Effector memory CD8-positive, alpha-beta T cell (primary cell): ENCODE measurements around the gene ZNF462.

ENCODE experiments used
- ATAC-seq: fragments of 150-1000 bp; cut with Tn5 transposase; replicated peaks from 2 replicates; pipeline ENCODE4 v1.10.0; 2021; ENCODE audit warnings: mild to moderate bottlenecking, moderate library complexity
- DNase-seq, 3 experiments: peaks; one replicate each; pipeline ENCODE4 v3.0.0; 2021
- H3K27ac Mint-ChIP-seq, 2 donors: one replicate each; pipeline ENCODE4 v1.8.0; 2022; ENCODE audit warnings: mild to moderate bottlenecking in 2 of 2, mixed read lengths in 2 of 2, moderate library complexity in 2 of 2
- H3K27me3 Mint-ChIP-seq, 2 donors: one replicate each; pipeline ENCODE4 v1.8.0; 2022; ENCODE audit warnings: mixed read lengths in 2 of 2
- H3K36me3 Mint-ChIP-seq: one replicate; pipeline ENCODE4 v1.8.0; 2022; ENCODE audit warnings: mild to moderate bottlenecking, moderate library complexity, mixed read lengths; ENCODE audit not compliant: insufficient read depth
- H3K4me1 Mint-ChIP-seq, 2 donors: one replicate each; pipeline ENCODE4 v1.8.0; 2022; ENCODE audit warnings: low read depth in 2 of 2, mixed read lengths in 2 of 2
- H3K4me3 Mint-ChIP-seq, 2 donors: one replicate each; pipeline ENCODE4 v1.8.0; 2022; ENCODE audit warnings: mild to moderate bottlenecking in 2 of 2, mixed read lengths in 2 of 2, moderate library complexity in 2 of 2
- H3K9me3 Mint-ChIP-seq, 2 donors: one replicate each; pipeline ENCODE4 v1.8.0; 2022; ENCODE audit warnings: mixed read lengths in 2 of 2

The ZNF462 gene

GRCh38 chr9:107046692-107047091 lies 183.7 kb downstream of the ZNF462 start:
- no peak overlapping the region for H3K27ac Mint-ChIP-seq
- H3K4me3 Mint-ChIP-seq: no peak overlapping the region
- no peaks in the 10 kb centered on the region for H3K9me3 Mint-ChIP-seq
- no peaks in the 10 kb centered on the region for H3K36me3 Mint-ChIP-seq
- ATAC-seq: no peak
- peaks cover 0 to 6% of the 10 kb centered on the region in 2 donors for H3K27me3 Mint-ChIP-seq
- DNase-seq: no peak
- H3K4me1 Mint-ChIP-seq: no peaks in the 10 kb centered on the region

GRCh38 chr9:107049046-107049802 lies 186.3 kb downstream of the ZNF462 start:
- DNase-seq (no peak), ATAC-seq (no peak)
- Mint-ChIP-seq H3K4me1 (no peaks in the 10 kb centered on the region), H3K27ac (no peak overlapping the region), H3K4me3 (no peak overlapping the region), H3K9me3 (no peaks in the 10 kb centered on the region), H3K27me3 (peaks cover 0 to 6% of the 10 kb centered on the region in 2 donors), H3K36me3 (no peaks in the 10 kb centered on the region)

DNA sequence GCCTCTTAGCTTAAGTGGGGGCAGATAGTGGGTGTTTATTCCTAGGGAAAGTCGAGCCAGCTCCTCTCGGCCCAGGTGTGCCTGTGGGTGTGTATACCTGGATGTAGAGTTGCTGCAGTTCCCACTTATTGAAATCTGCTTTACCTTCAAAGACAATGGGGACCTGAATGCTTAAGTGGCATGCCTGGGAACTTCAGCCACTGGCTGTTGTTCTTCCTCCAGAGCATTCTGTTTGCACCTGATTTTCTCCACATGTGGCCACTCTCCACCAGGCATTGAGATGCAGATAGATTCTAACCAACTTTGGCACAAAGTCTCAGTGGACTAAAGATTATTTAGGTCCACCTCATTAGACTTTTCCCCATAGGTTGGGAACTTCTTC lies 186.8 kb downstream of the ZNF462 start:
- no peaks in the 10 kb centered on the region for H3K4me1 Mint-ChIP-seq
- no peak overlapping the region for H3K4me3 Mint-ChIP-seq

GRCh38 chr9:107051392-107051791 lies 188.4 kb downstream of the ZNF462 start:
- peaks cover 0 to 2% of the 10 kb centered on the region in 2 donors for H3K9me3 Mint-ChIP-seq
- DNase-seq (no peak), ATAC-seq (no peak)
- H3K27me3 Mint-ChIP-seq: peaks cover 0 to 6% of the 10 kb centered on the region in 2 donors
- no peaks in the 10 kb centered on the region for H3K4me1 Mint-ChIP-seq
- no peak overlapping the region for H3K27ac Mint-ChIP-seq
- H3K4me3 Mint-ChIP-seq: no peak overlapping the region
- no peaks in the 10 kb centered on the region for H3K36me3 Mint-ChIP-seq

More for the DNA sequence above, 186.8 kb downstream of the ZNF462 start:
- no peaks in the 10 kb centered on the region for H3K36me3 Mint-ChIP-seq
- no peak overlapping the region for H3K27ac Mint-ChIP-seq
- H3K9me3 Mint-ChIP-seq: no peaks in the 10 kb centered on the region
- H3K27me3 Mint-ChIP-seq: peaks cover 0 to 6% of the 10 kb centered on the region in 2 donors
- no peak for DNase-seq
- no peak for ATAC-seq

DNA sequence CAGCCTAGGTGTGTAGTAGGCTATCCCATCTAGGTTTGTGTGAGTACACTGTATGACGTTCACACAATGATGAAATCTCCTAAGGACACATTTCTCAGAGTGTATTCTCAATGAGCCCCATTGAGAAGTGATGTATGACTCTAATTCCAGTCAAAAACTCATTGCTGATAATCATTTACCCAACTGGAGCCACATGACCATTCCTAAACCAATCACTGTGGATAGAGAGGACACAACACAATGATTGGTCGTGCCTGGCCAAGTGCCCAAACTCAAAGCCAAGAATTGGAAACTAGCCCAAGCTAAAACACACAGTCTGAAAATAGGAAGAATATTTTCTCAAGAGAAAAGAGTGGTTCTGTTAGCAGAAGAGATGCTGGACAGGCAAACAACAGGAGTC lies 191.2 kb downstream of the ZNF462 start:
- H3K27ac Mint-ChIP-seq: no peak overlapping the region
- no peak for ATAC-seq

DNA sequence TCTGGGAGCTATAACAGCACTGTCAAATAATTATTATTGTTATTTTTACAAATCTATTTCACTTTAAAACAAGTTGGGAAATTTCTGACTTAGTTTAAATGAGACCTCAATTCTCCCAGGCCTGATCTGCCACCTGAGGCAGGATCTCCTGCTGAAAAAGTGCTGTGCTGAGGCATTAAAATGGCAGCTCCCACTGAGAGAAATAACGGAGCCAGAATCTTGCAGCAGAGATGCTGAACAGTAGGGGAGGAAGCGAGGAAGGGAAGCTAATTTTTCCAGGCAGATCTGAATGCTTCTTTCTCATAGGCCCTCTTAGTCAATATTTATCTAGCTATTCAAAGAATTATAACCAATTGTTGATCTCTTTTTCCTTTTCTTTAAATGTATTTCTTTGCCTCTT lies 196.3 kb downstream of the ZNF462 start:
- H3K4me1 Mint-ChIP-seq: no peaks in the 10 kb centered on the region
- H3K27me3 Mint-ChIP-seq: no peaks in the 10 kb centered on the region
- no peaks in the 10 kb centered on the region for H3K36me3 Mint-ChIP-seq
- no peak overlapping the region for H3K4me3 Mint-ChIP-seq
- DNase-seq: no peak
- H3K9me3 Mint-ChIP-seq: peaks cover 0 to 4% of the 10 kb centered on the region in 2 donors
- H3K27ac Mint-ChIP-seq: no peak overlapping the region
- ATAC-seq: no peak

More for the DNA sequence above, 191.2 kb downstream of the ZNF462 start:
- H3K9me3 Mint-ChIP-seq: peaks cover 0 to 4% of the 10 kb centered on the region in 2 donors
- no peak overlapping the region for H3K4me3 Mint-ChIP-seq
- no peak for DNase-seq
- H3K36me3 Mint-ChIP-seq: no peaks in the 10 kb centered on the region
- H3K27me3 Mint-ChIP-seq: no peaks in the 10 kb centered on the region
- H3K4me1 Mint-ChIP-seq: no peaks in the 10 kb centered on the region

DNA sequence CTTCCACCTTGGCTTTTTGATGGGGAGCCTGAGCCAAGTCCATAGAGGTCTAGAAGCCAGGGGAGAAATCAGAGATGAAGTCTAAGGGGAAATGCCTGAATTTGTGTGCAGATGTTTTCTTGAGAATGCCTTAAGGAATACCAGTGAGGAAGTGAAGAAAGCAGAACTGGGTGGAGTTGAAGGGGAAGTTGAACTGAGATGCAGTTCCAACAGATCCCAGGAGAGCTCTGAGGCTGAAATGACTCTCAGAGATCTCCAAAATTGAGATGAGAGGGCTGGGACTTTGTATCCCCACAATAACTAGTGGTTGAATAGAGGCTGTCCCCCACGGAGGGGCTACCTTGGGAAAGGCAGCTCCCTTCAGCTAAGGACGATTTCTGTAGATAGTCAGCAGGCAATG lies 197.1 kb downstream of the ZNF462 start:
- Mint-ChIP-seq H3K27ac (no peak overlapping the region), H3K4me1 (no peaks in the 10 kb centered on the region), H3K27me3 (peaks cover 0 to 2% of the 10 kb centered on the region in 2 donors), H3K4me3 (no peak overlapping the region), H3K36me3 (no peaks in the 10 kb centered on the region), H3K9me3 (peaks cover 0 to 4% of the 10 kb centered on the region in 2 donors)
- DNase-seq (no peak), ATAC-seq (no peak)
